GM23338 (cell line): ENCODE measurements around the gene MAP3K14. TPM values are rescaled to one million over a fixed set of nuclear protein-coding genes. Genes with fewer than 3 reads are reported as not detected.

Experiments used
- ATAC-seq: fragments of 200-7000 bp; cut with Tn5 transposase; 3 replicates; pipeline ENCODE4 v1.9.1; 2020
- DNase-seq: peaks from one replicate; pipeline ENCODE4 v3.0.0-alpha.2; 2015; ENCODE audit warnings: low spot score
- H2AFZ ChIP-seq: fragments of 200-600 bp; sonication (generic); 2 replicates; pipeline ENCODE4 v1.8.0; 2016; ENCODE audit warnings: antibody characterized with exemption, mild to moderate bottlenecking, moderate library complexity
- H3F3A ChIP-seq: fragments of 200-600 bp; sonication (generic); replicated peaks from 2 replicates; pipeline ENCODE4 v1.8.0; 2017; ENCODE audit warnings: antibody characterized with exemption, mixed run types, low read depth
- H3K27ac ChIP-seq: fragments of 200-600 bp; sonication (generic); 2 replicates; pipeline ENCODE4 v1.6.1; 2016; ENCODE audit warnings: low read depth
- H3K27me3 ChIP-seq: fragments of 200-600 bp; sonication (generic); 2 replicates; pipeline ENCODE4 v1.8.0; 2016; ENCODE audit warnings: mild to moderate bottlenecking, mixed run types, moderate library complexity; ENCODE audit not compliant: insufficient read depth
- H3K36me3 ChIP-seq: fragments of 200-600 bp; sonication (generic); 2 replicates; pipeline ENCODE4 v1.8.0; 2016; ENCODE audit warnings: mild to moderate bottlenecking; ENCODE audit not compliant: insufficient read depth
- H3K4me1 ChIP-seq: fragments of 200-600 bp; sonication (generic); 2 replicates; pipeline ENCODE4 v1.8.0; 2016; ENCODE audit warnings: mild to moderate bottlenecking, moderate library complexity; ENCODE audit not compliant: insufficient read depth
- H3K4me2 ChIP-seq: fragments of 200-600 bp; sonication (generic); 2 replicates; pipeline ENCODE4 v1.7.1; 2017; ENCODE audit warnings: mixed run types
- H3K4me3 ChIP-seq: fragments of 200-600 bp; sonication (generic); 2 replicates; pipeline ENCODE4 v1.6.1; 2016; ENCODE audit warnings: mixed run types
- H3K79me2 ChIP-seq: fragments of 200-600 bp; sonication (generic); replicated peaks from 2 replicates; pipeline ENCODE4 v1.8.0; 2017; ENCODE audit warnings: mild to moderate bottlenecking; ENCODE audit not compliant: insufficient read depth
- H3K9me2 ChIP-seq: fragments of 200-600 bp; sonication (generic); 2 replicates; pipeline ENCODE4 v1.8.0; 2017; ENCODE audit not compliant: insufficient read depth
- H4K20me1 ChIP-seq: fragments of 200-600 bp; sonication (generic); replicated peaks from 2 replicates; pipeline ENCODE4 v1.8.0; 2017; ENCODE audit warnings: mild to moderate bottlenecking; ENCODE audit not compliant: insufficient read depth
- H3K27ac Mint-ChIP-seq: 2 replicates; pipeline ENCODE4 v1.8.0; 2020; ENCODE audit warnings: inconsistent platforms, mild to moderate bottlenecking, moderate library complexity, mixed read lengths
- H3K27me3 Mint-ChIP-seq: 3 replicates; pipeline ENCODE4 v1.8.0; 2022; ENCODE audit warnings: low read depth, mild to moderate bottlenecking, moderate library complexity, mixed read lengths, inconsistent platforms; ENCODE audit not compliant: insufficient read depth, poor library complexity
- H3K36me3 Mint-ChIP-seq: 3 replicates; pipeline ENCODE4 v1.8.0; 2021; ENCODE audit warnings: low read depth, mild to moderate bottlenecking, inconsistent platforms, moderate library complexity, mixed read lengths
- H3K4me1 Mint-ChIP-seq: 3 replicates; pipeline ENCODE4 v1.8.0; 2020; ENCODE audit warnings: mild to moderate bottlenecking, inconsistent platforms, mixed read lengths
- H3K4me3 Mint-ChIP-seq: 3 replicates; pipeline ENCODE4 v1.8.0; 2021; ENCODE audit warnings: moderate library complexity, mild to moderate bottlenecking, inconsistent platforms, mixed read lengths
- H3K9me3 Mint-ChIP-seq: 3 replicates; pipeline ENCODE4 v1.8.0; 2020; ENCODE audit warnings: moderate library complexity, mild to moderate bottlenecking, inconsistent platforms, mixed read lengths
- CREB1 ChIP-seq: fragments of 250-450 bp; sonication (Bioruptor Pico); IDR thresholded peaks from 2 replicates; pipeline ENCODE4 v1.5.0; 2020; ENCODE audit warnings: low read depth, mild to moderate bottlenecking, moderate library complexity
- NANOG ChIP-seq: IDR thresholded peaks from 2 replicates; pipeline ENCODE4 v1.6.1; 2016; ENCODE audit warnings: antibody characterized with exemption, borderline replicate concordance
- POLR2AphosphoS5 ChIP-seq: IDR thresholded peaks from 2 replicates; pipeline ENCODE4 v1.6.1; 2016; ENCODE audit warnings: antibody characterized with exemption, low read depth
- REST ChIP-seq: IDR thresholded peaks from one replicate; pipeline ENCODE4 v1.6.1; 2018; ENCODE audit warnings: antibody characterized with exemption; ENCODE audit not compliant: unreplicated experiment
- STAT1 ChIP-seq: IDR thresholded peaks from one replicate; pipeline ENCODE4 v1.6.1; 2016; ENCODE audit warnings: antibody characterized with exemption; ENCODE audit not compliant: unreplicated experiment
- ZNF114 ChIP-seq: fragments of 250-450 bp; sonication (Bioruptor Pico); IDR thresholded peaks from 2 replicates; pipeline ENCODE4 v1.5.0; 2020; ENCODE audit warnings: mild to moderate bottlenecking, moderate library complexity
- ZNF331 ChIP-seq: fragments of 250-450 bp; sonication (Bioruptor Pico); IDR thresholded peaks from 2 replicates; pipeline ENCODE4 v1.5.0; 2020; ENCODE audit warnings: low read depth, mild to moderate bottlenecking, moderate library complexity
- polyA plus RNA-seq: library from polyadenylated mRNA; unstranded; fragments of >200 nt; fragmentation: Nextera tagmentation; extraction: Ambion mirVana; gene quantifications from 2 replicates; pipeline ENCODE4 v1.2.1, GENCODE V29; 2016
- total RNA-seq: library from RNA; depleted of rRNA; stranded (reverse); fragments of >200 nt; shearing (Covaris generic); gene quantifications from 2 replicates; pipeline ENCODE4 v1.2.3, GENCODE V29; 2014
- TF ChIP-seq, protein P1 (sequence below), 2 experiments: fragments of 200-600 bp in 1 of 2; sonication (generic) in 1 of 2; conservative IDR thresholded peaks; 2 replicates each; pipeline versions ENCODE4 v1.5.1 to v1.6.1; 2016 to 2017; ENCODE audit warnings: antibody characterized with exemption in 2 of 2, low read depth in 2 of 2, mild to moderate bottlenecking in 2 of 2, moderate library complexity in 1 of 2
- TF ChIP-seq, protein P2 (sequence below): IDR thresholded peaks from 2 replicates; pipeline ENCODE4 v1.6.1; 2016; ENCODE audit warnings: antibody characterized with exemption

Gene MAP3K14
- total and polyA plus RNA-seq, 2 experiments from 2014 or later, result 1.3 to 4.9 TPM

DNA sequence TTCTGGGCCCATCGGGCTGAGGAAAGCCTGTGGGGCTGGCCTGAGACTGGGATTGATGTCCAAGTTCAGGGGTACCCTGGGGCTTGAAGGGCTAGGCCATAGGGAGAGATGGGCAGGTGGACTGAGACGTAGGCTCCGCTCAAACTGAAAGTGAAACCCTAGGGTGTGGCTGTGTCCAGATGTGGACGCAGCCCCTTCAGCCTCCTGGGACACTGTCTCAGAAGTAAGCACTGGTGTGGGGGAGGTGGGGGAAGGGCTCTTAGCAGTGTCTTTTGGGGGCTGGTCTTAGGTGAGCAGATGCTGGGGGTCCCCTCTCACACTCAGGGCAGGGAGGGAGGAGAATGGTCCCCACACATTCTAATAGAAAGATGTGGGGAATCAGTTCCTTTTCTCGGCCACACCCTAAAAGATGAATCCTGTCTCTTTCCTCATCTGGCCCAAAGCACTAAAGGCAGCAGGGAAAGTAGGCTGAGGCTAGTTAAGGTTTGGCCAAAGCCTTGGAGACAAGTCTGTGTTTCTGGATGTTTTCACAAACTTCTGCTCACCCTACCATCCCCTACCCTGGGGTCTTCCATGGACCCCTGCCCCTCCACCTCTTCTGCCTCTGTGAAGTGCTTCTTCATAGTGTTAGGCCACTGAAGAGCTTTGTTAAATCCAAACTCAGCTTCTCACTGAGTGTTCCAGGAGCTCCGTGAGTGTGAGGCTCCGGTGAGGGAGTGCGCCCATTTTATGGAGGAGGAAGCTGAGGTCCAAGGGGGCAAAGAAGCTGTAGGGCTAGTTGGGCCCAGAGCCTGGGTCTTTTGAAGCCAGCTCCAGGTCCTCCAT, 89.5 kb downstream of the MAP3K14 start (continued):
- TF ChIP-seq POLR2AphosphoS5 (no peak), CREB1 (CRISPR knock-in tag) (no peak), STAT1 (no peak), NANOG (no peak), ZNF114 (CRISPR knock-in tag) (no peak), ZNF331 (CRISPR knock-in tag) (no peak), REST (no peak)
- TF ChIP-seq, protein P1, sequence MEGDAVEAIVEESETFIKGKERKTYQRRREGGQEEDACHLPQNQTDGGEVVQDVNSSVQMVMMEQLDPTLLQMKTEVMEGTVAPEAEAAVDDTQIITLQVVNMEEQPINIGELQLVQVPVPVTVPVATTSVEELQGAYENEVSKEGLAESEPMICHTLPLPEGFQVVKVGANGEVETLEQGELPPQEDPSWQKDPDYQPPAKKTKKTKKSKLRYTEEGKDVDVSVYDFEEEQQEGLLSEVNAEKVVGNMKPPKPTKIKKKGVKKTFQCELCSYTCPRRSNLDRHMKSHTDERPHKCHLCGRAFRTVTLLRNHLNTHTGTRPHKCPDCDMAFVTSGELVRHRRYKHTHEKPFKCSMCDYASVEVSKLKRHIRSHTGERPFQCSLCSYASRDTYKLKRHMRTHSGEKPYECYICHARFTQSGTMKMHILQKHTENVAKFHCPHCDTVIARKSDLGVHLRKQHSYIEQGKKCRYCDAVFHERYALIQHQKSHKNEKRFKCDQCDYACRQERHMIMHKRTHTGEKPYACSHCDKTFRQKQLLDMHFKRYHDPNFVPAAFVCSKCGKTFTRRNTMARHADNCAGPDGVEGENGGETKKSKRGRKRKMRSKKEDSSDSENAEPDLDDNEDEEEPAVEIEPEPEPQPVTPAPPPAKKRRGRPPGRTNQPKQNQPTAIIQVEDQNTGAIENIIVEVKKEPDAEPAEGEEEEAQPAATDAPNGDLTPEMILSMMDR (conservative IDR thresholded peaks at IDR 0.05; ENCODE audit: low read depth in 2 of 2), result no peak
- TF ChIP-seq, protein P2, sequence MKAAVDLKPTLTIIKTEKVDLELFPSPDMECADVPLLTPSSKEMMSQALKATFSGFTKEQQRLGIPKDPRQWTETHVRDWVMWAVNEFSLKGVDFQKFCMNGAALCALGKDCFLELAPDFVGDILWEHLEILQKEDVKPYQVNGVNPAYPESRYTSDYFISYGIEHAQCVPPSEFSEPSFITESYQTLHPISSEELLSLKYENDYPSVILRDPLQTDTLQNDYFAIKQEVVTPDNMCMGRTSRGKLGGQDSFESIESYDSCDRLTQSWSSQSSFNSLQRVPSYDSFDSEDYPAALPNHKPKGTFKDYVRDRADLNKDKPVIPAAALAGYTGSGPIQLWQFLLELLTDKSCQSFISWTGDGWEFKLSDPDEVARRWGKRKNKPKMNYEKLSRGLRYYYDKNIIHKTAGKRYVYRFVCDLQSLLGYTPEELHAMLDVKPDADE, result no peak

DNA sequence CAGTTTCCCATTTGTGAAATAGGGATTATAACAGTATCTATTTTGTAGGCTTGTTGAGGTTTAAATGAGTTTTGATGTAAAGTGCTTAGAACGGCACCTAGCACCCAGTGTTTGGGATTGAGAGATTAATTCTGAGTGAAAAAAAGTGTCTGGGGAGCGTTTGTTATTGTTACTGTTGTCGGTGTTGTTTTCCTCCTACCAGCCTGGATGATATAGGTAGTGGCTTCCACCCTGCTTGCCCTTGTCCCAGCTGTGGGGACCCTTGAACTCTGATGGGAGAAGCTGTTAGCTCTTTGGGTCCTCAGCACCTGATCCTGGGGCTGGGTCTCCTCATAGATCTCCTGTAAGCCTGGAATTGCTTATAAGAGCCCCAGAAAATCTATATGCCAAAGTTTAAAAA, 90.2 kb downstream of the MAP3K14 start:
- H3K4me1 Mint-ChIP-seq, result peaks cover 54% of the 10 kb centered on the region
- no peak overlapping the region for H3K27ac Mint-ChIP-seq
- DNase-seq, result no peak
- TF ChIP-seq ZNF114 (CRISPR knock-in tag) (no peak), REST (no peak)
- TF ChIP-seq, protein P1 (conservative IDR thresholded peaks at IDR 0.05; ENCODE audit: low read depth in 2 of 2), result no peak

More for the DNA sequence above, 90.2 kb downstream of the MAP3K14 start:
- Histone ChIP-seq H3K27me3 (peaks cover 23% of the 10 kb centered on the region), H3F3A (0 out of 2 replicates have a peak, but pooled peaks cover 2% of the 10 kb centered on the region), H3K4me1 (peaks cover 35% of the 10 kb centered on the region), H3K79me2 (no peaks in the 10 kb centered on the region), H3K9me2 (no peaks in the 10 kb centered on the region), H3K36me3 (no peaks in the 10 kb centered on the region), H3K4me3 (no peak overlapping the region), H3K4me2 (no peak overlapping the region), H3K27ac (no peak overlapping the region), H2AFZ (no peak overlapping the region), H4K20me1 (no peaks in the 10 kb centered on the region)
- H3K4me3 Mint-ChIP-seq, result no peak overlapping the region
- H3K36me3 Mint-ChIP-seq, result no peaks in the 10 kb centered on the region
- no peaks in the 10 kb centered on the region; the same call in 2 of the 3 replicates for H3K9me3 Mint-ChIP-seq
- H3K27me3 Mint-ChIP-seq, result peaks cover 28% of the 10 kb centered on the region
- ATAC-seq, result no peak
